GM21786 (cell line): ENCODE results near the gene HAND2.

ENCODE experiments used
- ATAC-seq: cut with Tn5 transposase; IDR thresholded peaks from one replicate; pipeline ENCODE4 v1.9.1; 2021; ENCODE audit not compliant: unreplicated experiment

Gene HAND2

DNA sequence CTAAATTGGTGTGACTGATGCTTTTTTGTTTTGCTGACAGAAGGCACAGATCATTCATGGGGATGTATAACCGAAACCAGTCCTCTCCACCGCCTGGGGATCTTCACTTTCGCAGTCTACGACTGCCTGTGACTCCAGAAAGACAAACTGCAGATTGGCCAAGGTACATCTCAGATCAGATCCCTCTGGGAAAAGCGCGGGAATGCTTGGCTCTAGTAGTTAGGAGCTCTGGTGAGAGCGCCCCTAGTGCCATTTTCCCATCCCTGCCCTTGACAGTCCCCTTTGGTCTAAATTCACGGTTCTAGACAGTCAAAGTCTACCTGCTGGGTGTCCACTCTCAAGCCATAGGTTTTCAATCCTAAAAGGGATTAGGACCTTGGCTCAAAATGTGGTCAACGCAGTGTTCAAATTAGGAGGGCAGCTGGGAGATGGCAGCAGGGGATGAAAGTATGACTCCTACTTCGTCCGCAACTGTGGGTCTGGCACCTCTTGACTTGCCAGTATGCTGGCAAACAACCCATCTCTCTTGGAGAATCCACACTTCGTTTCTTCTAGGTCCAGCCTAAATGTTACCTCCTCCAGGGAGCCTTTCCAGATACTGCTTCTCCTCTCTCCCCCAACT, 6.9 kb upstream of the HAND2 start:
- no peak for ATAC-seq

DNA sequence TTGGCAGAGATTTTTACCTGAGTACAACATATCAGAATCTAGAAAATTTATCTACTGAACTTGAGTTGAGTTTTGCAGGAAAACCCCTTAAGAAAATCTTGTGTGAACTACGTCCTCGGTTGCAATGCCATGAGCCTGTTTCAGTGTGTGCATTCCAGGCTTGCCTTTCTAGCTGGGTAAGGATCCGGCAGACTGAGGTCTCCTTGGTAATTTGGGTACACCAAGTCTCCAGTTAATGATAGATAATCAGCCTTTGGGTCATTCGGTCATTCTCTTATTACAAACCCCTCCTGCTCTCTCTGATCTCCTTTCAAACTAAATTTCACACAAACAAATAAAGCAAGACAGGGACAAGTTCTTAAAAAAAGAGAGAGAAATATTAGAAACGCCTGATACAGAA, 5.9 kb upstream of the HAND2 start:
- ATAC-seq: no peak

DNA sequence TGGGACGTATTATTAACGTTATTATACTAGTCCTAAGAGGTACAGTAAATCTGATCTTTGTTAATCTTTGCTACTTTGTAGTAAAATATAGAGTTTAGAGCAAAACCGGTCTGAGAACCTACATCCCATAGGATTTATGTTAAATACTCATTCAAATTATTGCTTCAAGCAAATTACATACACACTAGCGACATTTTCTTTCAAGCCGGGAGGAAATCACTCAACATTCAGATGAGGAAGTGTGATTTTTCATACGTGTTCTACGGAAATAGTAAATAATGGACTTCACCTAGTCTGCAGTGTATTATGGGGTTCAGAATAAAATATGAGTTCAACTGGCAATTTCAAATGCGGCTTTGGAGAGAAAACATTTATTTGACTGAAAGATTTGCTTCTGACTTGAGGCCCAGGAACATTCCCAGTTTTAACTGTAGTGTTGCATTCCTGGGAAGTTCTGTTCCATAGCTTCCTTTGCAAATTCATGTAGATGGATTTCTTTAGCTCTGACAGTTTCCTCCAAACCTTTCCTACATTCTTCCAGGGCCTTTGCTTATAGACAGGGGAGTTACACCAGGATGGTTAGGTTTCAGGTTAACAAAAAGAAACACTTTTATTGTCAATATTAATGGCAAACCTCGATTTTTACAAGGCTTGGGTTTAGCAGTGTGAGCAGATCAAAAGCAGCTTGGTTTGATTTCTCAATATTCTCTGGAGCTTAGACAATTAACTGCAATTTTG, 5.3 kb upstream of the HAND2 start:
- ATAC-seq: no peak

DNA sequence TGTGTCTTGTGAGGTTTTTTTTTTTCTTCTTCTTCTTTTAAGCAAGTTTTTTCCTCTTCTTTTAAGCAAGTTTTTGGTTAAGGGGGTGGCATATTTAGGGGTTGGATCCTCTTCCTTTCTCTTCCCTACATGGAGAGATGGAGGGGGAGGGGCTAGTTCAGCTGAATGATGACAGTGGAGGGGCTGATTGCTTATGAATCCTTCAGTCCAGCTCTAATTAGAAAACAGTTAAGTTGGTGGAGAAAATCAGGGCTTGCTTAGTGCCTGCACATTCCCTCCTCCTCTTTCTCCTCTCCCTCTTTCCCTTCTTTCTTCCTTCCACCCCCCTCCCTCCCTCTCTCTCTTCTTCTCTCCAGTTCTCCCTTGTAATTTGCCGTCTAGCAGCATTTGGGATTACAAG, 4.4 kb upstream of the HAND2 start:
- ATAC-seq: no peak

- no peak for ATAC-seq
Observed at GRCh38 chr4:173532725-173533511, 2.9 kb upstream of the HAND2 start.

GRCh38 chr4:173531086-173531965, 1.3 kb upstream of the HAND2 start:
- ATAC-seq: no peak

- no peak for ATAC-seq
Observed at GRCh38 chr4:173530326-173531085, 477 bp upstream of the HAND2 start.

DNA sequence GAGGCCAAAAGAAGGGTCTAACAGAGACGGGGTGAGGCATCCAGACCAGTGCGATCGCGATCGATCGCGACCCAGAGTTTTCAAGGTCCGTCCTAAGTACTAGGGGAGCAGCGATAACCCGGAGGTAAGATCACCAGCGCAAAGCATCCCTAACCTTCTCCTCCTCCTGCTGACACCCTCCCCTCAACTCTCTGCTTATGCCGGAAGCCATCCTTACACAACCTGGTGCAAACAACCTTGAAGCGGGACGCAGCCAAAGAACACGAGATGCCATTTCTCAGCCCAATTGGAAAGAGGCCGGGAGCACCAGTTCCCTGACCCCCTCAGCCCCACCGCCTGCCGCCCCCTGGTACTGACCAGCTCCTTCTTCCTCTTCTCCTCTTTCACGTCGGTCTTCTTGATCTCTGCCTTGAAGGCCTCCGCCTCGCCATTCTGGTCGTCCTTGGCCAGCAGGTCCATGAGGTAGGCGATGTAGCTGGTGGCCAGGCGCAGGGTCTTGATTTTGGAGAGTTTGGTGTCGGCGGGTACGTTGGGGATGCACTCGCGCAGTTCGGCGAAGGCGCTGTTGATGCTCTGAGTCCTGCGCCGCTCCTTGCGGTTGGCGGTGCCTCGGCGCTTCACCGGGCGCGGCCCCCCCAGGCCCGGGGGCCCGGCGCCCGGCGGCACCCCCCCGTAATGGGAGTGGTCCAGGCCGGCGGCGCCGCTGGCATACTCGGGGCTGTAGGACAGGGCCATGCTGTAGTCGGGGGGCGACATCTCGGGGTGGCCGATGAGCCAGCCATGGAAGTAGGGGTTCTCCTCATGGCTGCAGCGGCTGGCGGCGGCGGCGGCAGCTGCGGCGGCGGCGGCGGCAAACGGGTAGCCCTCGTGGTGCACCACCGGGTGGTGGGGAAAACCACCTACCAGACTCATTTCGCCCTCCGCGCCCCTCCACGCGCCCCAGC, 1.4 kb downstream of the HAND2 start:
- ATAC-seq: no peak

- ATAC-seq: no peak
Observed at GRCh38 chr4:173527103-173527891, 2.7 kb downstream of the HAND2 start.

DNA sequence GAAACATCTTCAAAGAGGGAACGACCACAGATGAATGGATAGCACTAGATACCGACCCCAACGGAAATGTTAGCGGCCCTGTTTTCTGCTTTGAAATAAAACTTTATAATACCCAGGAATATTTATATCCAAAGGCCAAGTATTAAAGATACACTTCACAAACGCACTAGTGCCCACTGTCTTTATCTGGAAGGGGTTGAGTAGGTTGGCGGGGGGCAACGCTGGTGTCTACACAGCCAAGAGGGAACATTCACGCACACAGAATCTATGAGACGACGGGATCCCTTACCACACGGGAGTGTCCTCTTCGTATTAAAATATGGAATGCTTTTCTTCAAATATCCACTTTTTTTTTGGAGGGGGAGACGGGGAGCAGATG, 3.3 kb downstream of the HAND2 start:
- no peak for ATAC-seq

GRCh38 chr4:173526027-173526482, 4.0 kb downstream of the HAND2 start:
- ATAC-seq: no peak

- ATAC-seq: no peak
Observed at GRCh38 chr4:173525118-173526011, 4.7 kb downstream of the HAND2 start.

DNA sequence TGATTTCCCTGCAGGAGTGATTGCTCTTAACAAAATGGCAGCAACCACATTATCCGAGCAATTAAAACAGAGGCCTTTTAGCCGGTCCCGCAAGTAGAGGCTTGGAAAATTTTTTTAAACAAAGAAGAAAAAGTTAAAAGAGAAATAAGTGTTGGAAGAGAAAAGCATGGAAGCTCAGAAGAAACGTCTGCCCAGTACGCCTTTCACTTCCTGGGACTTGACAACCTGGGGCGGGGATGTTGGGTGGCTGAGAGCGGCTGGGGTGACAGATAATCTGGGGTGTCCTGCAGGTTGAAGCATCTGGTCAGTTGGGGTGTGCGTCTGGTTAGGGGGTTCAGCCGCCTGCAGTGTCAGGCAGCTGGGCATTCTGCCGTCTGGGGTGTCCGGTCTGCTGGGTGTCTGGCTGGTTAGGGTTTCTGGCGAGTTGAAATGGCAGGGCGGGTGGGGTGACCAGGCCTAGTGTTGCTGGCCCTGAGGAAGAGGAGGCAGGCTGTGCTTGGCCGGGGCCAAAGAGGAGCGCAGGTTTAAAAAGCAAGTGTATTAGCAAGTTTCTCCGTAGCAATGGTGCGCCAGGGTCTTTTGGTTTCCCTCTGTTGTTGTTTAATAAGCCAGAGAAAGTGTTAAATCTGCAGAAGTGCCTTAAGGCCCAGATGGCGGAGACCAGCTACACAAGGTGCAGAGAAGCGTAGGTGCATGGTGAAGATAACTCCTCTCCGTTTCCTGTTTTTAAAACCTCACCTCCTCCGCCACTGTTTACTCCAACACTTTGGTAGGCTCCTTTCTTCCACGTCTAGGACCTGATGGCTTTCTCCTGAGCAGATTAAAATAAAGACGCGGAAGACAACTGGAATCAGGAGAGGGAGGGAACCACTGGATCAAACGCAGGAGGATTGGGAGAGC, 5.6 kb downstream of the HAND2 start:
- ATAC-seq: no peak

GRCh38 chr4:173522951-173523395, 7.1 kb downstream of the HAND2 start:
- no peak for ATAC-seq

DNA sequence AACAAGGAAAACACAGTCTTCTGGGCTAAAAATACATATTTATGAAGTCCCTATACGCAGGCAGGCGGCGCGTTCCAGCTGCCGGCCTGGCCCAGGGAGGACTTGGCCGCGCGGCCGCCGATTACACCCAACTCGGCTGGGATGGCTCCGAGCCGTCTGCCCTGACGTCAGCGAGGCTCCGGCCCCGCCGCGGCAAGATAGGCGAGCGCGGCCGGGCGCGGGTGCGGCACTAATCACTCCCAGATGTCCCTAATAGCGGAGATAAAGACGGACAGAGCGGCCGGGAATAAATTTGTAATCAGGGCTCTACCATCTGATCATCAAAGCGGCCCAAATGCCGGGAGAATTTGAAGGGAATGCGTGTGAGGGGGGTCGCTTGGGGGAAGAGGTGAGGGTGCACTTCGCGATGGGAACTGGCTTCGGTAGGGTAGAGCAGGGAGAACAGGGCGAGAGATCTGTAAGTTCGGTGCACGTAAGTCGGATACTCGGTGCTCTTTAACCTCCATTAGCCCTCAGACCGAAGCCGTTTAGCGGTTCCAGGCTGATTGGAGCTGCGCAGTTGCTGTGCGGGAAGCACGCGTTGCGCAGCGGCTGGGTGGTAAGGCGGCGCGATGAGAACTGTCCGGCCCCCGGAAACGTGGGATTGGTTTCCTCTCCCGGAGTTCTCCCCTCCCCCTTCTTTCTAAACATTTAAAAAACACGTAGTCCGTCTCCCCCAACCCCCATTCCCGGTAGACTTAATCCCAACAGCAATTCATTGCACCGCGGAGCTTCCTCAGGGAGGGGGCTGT, 7.7 kb downstream of the HAND2 start:
- no peak for ATAC-seq
